ENCODE results near the gene PIWIL1.

GRCh38 chr12:130419116-130419515 is 81.4 kb downstream of the PIWIL1 start:
- TF ChIP-seq CTCF (IDR thresholded peaks at IDR 0.05 in 2 of 3, conservative IDR thresholded peaks at IDR 0.05 in 1 of 3; ENCODE audit: borderline replicate concordance in 1 of 3, insufficient read depth in 1 of 3, low read depth in 2 of 3, low read length in 2 of 3) (no peak), POLR2AphosphoS5 (IDR thresholded peaks at IDR 0.05; ENCODE audit: low read depth, low read length) (no peak), RAD21 (IDR thresholded peaks at IDR 0.05; ENCODE audit: low read depth) (no peak), SP1 (IDR thresholded peaks at IDR 0.05; ENCODE audit: low read depth) (no peak), REST (IDR thresholded peaks at IDR 0.05; ENCODE audit: low read depth) (no peak), POLR2A (IDR thresholded peaks at IDR 0.05; ENCODE audit: borderline replicate concordance, extremely low read depth, insufficient read depth, insufficient read length) (no peak), ZNF274 (IDR thresholded peaks at IDR 0.05; ENCODE audit: low read depth, low read length) (no peak), EZH2 (IDR thresholded peaks at IDR 0.05) (no peak)
